Measurements from ENCODE around the gene SIMC1.
A peak's percentile ranks its signal among the peaks of the same experiment; 100 is the strongest.

The SIMC1 gene

GRCh38 chr5:176371621-176372539 is 133.7 kb downstream of the SIMC1 start:
- Mint-ChIP-seq H3K9me3 (no peaks in the 10 kb centered on the region), H3K27ac (no peak overlapping the region), H3K36me3 (peaks cover 10% of the 10 kb centered on the region), H3K4me3 (no peak overlapping the region), H3K4me1 (peaks cover 7% of the 10 kb centered on the region), H3K27me3 (no peaks in the 10 kb centered on the region)
- ATAC-seq (ENCODE audit: low read depth) (no peak), DNase-seq (ENCODE audit: low spot score in 2 of 2) (no peak)

- no peak overlapping the region for H3K4me3 Mint-ChIP-seq
- H3K27me3 Mint-ChIP-seq = no peaks in the 10 kb centered on the region
- peaks cover 3% of the 10 kb centered on the region for H3K36me3 Mint-ChIP-seq
- no peak for DNase-seq (ENCODE audit: low spot score in 2 of 2)
- H3K27ac Mint-ChIP-seq = no peak overlapping the region
- peaks cover 4% of the 10 kb centered on the region for H3K4me1 Mint-ChIP-seq
- H3K9me3 Mint-ChIP-seq = no peaks in the 10 kb centered on the region
- peak; percentile 98 for ATAC-seq (ENCODE audit: low read depth)
Measured at GRCh38 chr5:176373100-176373818, 135.0 kb downstream of the SIMC1 start.

- DNase-seq (ENCODE audit: low spot score in 2 of 2) (no peak), ATAC-seq (ENCODE audit: low read depth) (peak; percentile 79)
- Mint-ChIP-seq H3K9me3 (no peaks in the 10 kb centered on the region), H3K4me3 (no peak overlapping the region), H3K36me3 (peaks cover 6% of the 10 kb centered on the region), H3K4me1 (peaks cover 4% of the 10 kb centered on the region), H3K27me3 (no peaks in the 10 kb centered on the region), H3K27ac (peak overlapping the region; percentile 74)
Measured at GRCh38 chr5:176379881-176380280, 141.7 kb downstream of the SIMC1 start.

GRCh38 chr5:176381423-176381822 is 143.2 kb downstream of the SIMC1 start:
- H3K36me3 Mint-ChIP-seq = peaks cover 10% of the 10 kb centered on the region
- no peak for DNase-seq (ENCODE audit: low spot score in 2 of 2)

GRCh38 chr5:176381979-176382378 is 143.8 kb downstream of the SIMC1 start:
- Mint-ChIP-seq H3K27me3 (no peaks in the 10 kb centered on the region), H3K4me3 (no peak overlapping the region), H3K36me3 (peaks cover 10% of the 10 kb centered on the region), H3K27ac (no peak overlapping the region), H3K9me3 (no peaks in the 10 kb centered on the region), H3K4me1 (peaks cover 10% of the 10 kb centered on the region)
- DNase-seq (ENCODE audit: low spot score in 2 of 2) = no peak
- no peak for ATAC-seq (ENCODE audit: low read depth)

More at GRCh38 chr5:176381423-176381822, 143.2 kb downstream of the SIMC1 start:
- H3K4me1 Mint-ChIP-seq = peaks cover 6% of the 10 kb centered on the region
- ATAC-seq (ENCODE audit: low read depth) = no peak
- H3K9me3 Mint-ChIP-seq = no peaks in the 10 kb centered on the region
- no peak overlapping the region for H3K4me3 Mint-ChIP-seq
- no peaks in the 10 kb centered on the region for H3K27me3 Mint-ChIP-seq
- no peak overlapping the region for H3K27ac Mint-ChIP-seq

GRCh38 chr5:176382721-176383120 is 144.5 kb downstream of the SIMC1 start:
- no peak for DNase-seq (ENCODE audit: low spot score in 2 of 2)
- Mint-ChIP-seq H3K4me3 (no peak overlapping the region), H3K4me1 (peaks cover 14% of the 10 kb centered on the region), H3K27me3 (no peaks in the 10 kb centered on the region), H3K27ac (no peak overlapping the region), H3K9me3 (no peaks in the 10 kb centered on the region), H3K36me3 (peaks cover 10% of the 10 kb centered on the region)
- ATAC-seq (ENCODE audit: low read depth) = no peak

GRCh38 chr5:176383248-176383905 is 145.2 kb downstream of the SIMC1 start:
- H3K4me1 Mint-ChIP-seq = peaks cover 17% of the 10 kb centered on the region
- H3K36me3 Mint-ChIP-seq = peaks cover 10% of the 10 kb centered on the region
- DNase-seq (ENCODE audit: low spot score in 2 of 2) = no peak
- H3K27ac Mint-ChIP-seq = no peak overlapping the region
- H3K9me3 Mint-ChIP-seq = no peaks in the 10 kb centered on the region
- no peak overlapping the region for H3K4me3 Mint-ChIP-seq
- H3K27me3 Mint-ChIP-seq = no peaks in the 10 kb centered on the region
- ATAC-seq (ENCODE audit: low read depth) = no peak

GRCh38 chr5:176383961-176384360 is 145.7 kb downstream of the SIMC1 start:
- no peak overlapping the region for H3K27ac Mint-ChIP-seq
- DNase-seq (ENCODE audit: low spot score in 2 of 2) (no peak), ATAC-seq (ENCODE audit: low read depth) (no peak)
- no peak overlapping the region for H3K4me3 Mint-ChIP-seq
- H3K27me3 Mint-ChIP-seq = no peaks in the 10 kb centered on the region
- no peaks in the 10 kb centered on the region for H3K9me3 Mint-ChIP-seq
- H3K36me3 Mint-ChIP-seq = peaks cover 10% of the 10 kb centered on the region
- peaks cover 17% of the 10 kb centered on the region for H3K4me1 Mint-ChIP-seq

- no peaks in the 10 kb centered on the region for H3K9me3 Mint-ChIP-seq
- H3K4me3 Mint-ChIP-seq = no peak overlapping the region
- peaks cover 10% of the 10 kb centered on the region for H3K36me3 Mint-ChIP-seq
- no peak for ATAC-seq (ENCODE audit: low read depth)
- no peak for DNase-seq (ENCODE audit: low spot score in 2 of 2)
- no peaks in the 10 kb centered on the region for H3K27me3 Mint-ChIP-seq
- no peak overlapping the region for H3K27ac Mint-ChIP-seq
- peaks cover 17% of the 10 kb centered on the region for H3K4me1 Mint-ChIP-seq
Measured at GRCh38 chr5:176384366-176384930, 146.2 kb downstream of the SIMC1 start.

- DNase-seq (ENCODE audit: low spot score in 2 of 2) (no peak), ATAC-seq (ENCODE audit: low read depth) (no peak)
- no peaks in the 10 kb centered on the region for H3K9me3 Mint-ChIP-seq
- peaks cover 13% of the 10 kb centered on the region for H3K4me1 Mint-ChIP-seq
- no peak overlapping the region for H3K4me3 Mint-ChIP-seq
- H3K27me3 Mint-ChIP-seq = no peaks in the 10 kb centered on the region
- H3K27ac Mint-ChIP-seq = no peak overlapping the region
- H3K36me3 Mint-ChIP-seq = peaks cover 10% of the 10 kb centered on the region
Measured at GRCh38 chr5:176384991-176385390, 146.8 kb downstream of the SIMC1 start.

- DNase-seq (ENCODE audit: low spot score in 2 of 2) (no peak), ATAC-seq (ENCODE audit: low read depth) (no peak)
- no peaks in the 10 kb centered on the region for H3K9me3 Mint-ChIP-seq
- peak overlapping the region; percentile 6 for H3K4me3 Mint-ChIP-seq
- peaks cover 13% of the 10 kb centered on the region for H3K4me1 Mint-ChIP-seq
- H3K27me3 Mint-ChIP-seq = no peaks in the 10 kb centered on the region
- peaks cover 10% of the 10 kb centered on the region for H3K36me3 Mint-ChIP-seq
- peak overlapping the region; percentile 13 for H3K27ac Mint-ChIP-seq
Measured at GRCh38 chr5:176386491-176386890, 148.3 kb downstream of the SIMC1 start.

GRCh38 chr5:176387384-176387925 is 149.2 kb downstream of the SIMC1 start:
- Mint-ChIP-seq H3K27ac (peak overlapping the region; percentile 96), H3K4me3 (peak overlapping the region; percentile 96), H3K9me3 (no peaks in the 10 kb centered on the region), H3K36me3 (peaks cover 14% of the 10 kb centered on the region), H3K27me3 (no peaks in the 10 kb centered on the region), H3K4me1 (peaks cover 13% of the 10 kb centered on the region)
- no peak for ATAC-seq (ENCODE audit: low read depth)
- DNase-seq (ENCODE audit: low spot score in 2 of 2) = no peak

- peak overlapping the region; percentile 96 for H3K27ac Mint-ChIP-seq
- peaks cover 13% of the 10 kb centered on the region for H3K36me3 Mint-ChIP-seq
- H3K4me3 Mint-ChIP-seq = peak overlapping the region; percentile 96
- ATAC-seq (ENCODE audit: low read depth) (no peak), DNase-seq (ENCODE audit: low spot score in 2 of 2) (no peak)
- H3K9me3 Mint-ChIP-seq = no peaks in the 10 kb centered on the region
- peaks cover 13% of the 10 kb centered on the region for H3K4me1 Mint-ChIP-seq
- H3K27me3 Mint-ChIP-seq = no peaks in the 10 kb centered on the region
Measured at GRCh38 chr5:176388003-176388443, 149.8 kb downstream of the SIMC1 start.

Data from memory B cell (primary cell).